Caco-2 (cell line): ENCODE data around the gene KNDC1. TPM values are rescaled to one million over a fixed set of nuclear protein-coding genes. Genes with fewer than 3 reads are reported as not detected.

Experiments used
- BruUV-seq: library from RNA; stranded (reverse); fragments of 400-500 nt; replicated peaks from 2 replicates; lab custom pipeline; 2021; lab: Mats Ljungman, UMichigan
- CTCF ChIA-PET: fragments of 300-600 bp; sonication (Branson Sonifier 250); formaldehyde crosslinking; loops from one replicate; lab custom pipeline; 2022; ENCODE audit warnings: antibody characterized with exemption; lab: Charles Lee
- POLR2A ChIA-PET: fragments of 300-600 bp; sonication (Branson Sonifier 250); formaldehyde crosslinking; loops from one replicate; lab custom pipeline; 2022; ENCODE audit warnings: antibody characterized with exemption; lab: Charles Lee
- DNase-seq, 2 experiments: peaks; one replicate each; pipeline versions ENCODE4 v3.0.0 to v3.0.0-alpha.2; 2020 to 2022
- H3K27me3 ChIP-seq: replicated peaks from 2 replicates; pipeline ENCODE4 v1.6.0; 2011; ENCODE audit warnings: low read length; ENCODE audit not compliant: control insufficient read depth, insufficient read depth
- H3K36me3 ChIP-seq: 2 replicates; pipeline ENCODE4 v1.5.1; 2011; ENCODE audit warnings: low read length; ENCODE audit not compliant: control insufficient read depth, insufficient read depth
- H3K4me1 ChIP-seq: fragments of 250-450 bp; sonication (Bioruptor Pico); 2 replicates; pipeline ENCODE4 v1.5.1; 2020; ENCODE audit warnings: mild to moderate bottlenecking
- H3K4me3 ChIP-seq: 2 replicates; pipeline ENCODE4 v1.5.1; 2011; ENCODE audit warnings: low read depth, mild to moderate bottlenecking, control low read depth, low read length
- H3K9me3 ChIP-seq: fragments of 250-450 bp; sonication (Bioruptor Pico); 2 replicates; pipeline ENCODE4 v1.5.1; 2020; ENCODE audit warnings: mild to moderate bottlenecking, moderate library complexity
- H3K27ac Mint-ChIP-seq: one replicate; pipeline ENCODE4 v1.8.0; 2022; ENCODE audit warnings: mixed read lengths; ENCODE audit not compliant: unreplicated experiment
- H3K27me3 Mint-ChIP-seq: one replicate; pipeline ENCODE4 v1.8.0; 2022; ENCODE audit warnings: mixed read lengths; ENCODE audit not compliant: insufficient read depth, unreplicated experiment
- H3K36me3 Mint-ChIP-seq: one replicate; pipeline ENCODE4 v1.8.0; 2022; ENCODE audit warnings: mild to moderate bottlenecking, mixed read lengths; ENCODE audit not compliant: insufficient read depth, unreplicated experiment
- H3K4me1 Mint-ChIP-seq: one replicate; pipeline ENCODE4 v1.8.0; 2022; ENCODE audit warnings: low read depth, mixed read lengths; ENCODE audit not compliant: unreplicated experiment
- H3K4me3 Mint-ChIP-seq: one replicate; pipeline ENCODE4 v1.8.0; 2022; ENCODE audit warnings: mild to moderate bottlenecking, moderate library complexity, mixed read lengths; ENCODE audit not compliant: unreplicated experiment
- H3K9me3 Mint-ChIP-seq: one replicate; pipeline ENCODE4 v1.8.0; 2022; ENCODE audit warnings: mixed read lengths; ENCODE audit not compliant: unreplicated experiment
- CTCF ChIP-seq, 2 experiments: fragments of 200-600 bp in 1 of 2; IDR thresholded peaks; 1 replicate in 1 of 2; 2 replicates in 1 of 2; pipeline versions ENCODE4 v1.5.1 to v1.8.0; 2011 to 2022; ENCODE audit warnings: antibody characterized with exemption in 1 of 2, control low read depth in 1 of 2, inconsistent platforms in 1 of 2, low read depth in 1 of 2, low read length in 1 of 2, mild to moderate bottlenecking in 1 of 2, moderate library complexity in 1 of 2; ENCODE audit not compliant: insufficient read depth in 1 of 2, severe bottlenecking in 1 of 2, unreplicated experiment in 1 of 2
- intact Hi-C: fragments of 100-400 bp; cut with micrococcal nuclease; formaldehyde crosslinking; loops from one replicate; pipeline ENCODE4 v1.10.0; 2022; ENCODE audit not compliant: unreplicated experiment
- total RNA-seq: library from RNA; stranded (reverse); gene quantifications from 2 replicates; pipeline ENCODE4 v1.2.3, GENCODE V29; 2022

Gene KNDC1
- total RNA-seq, 1 experiment from 2014 or later = 3.2 TPM

- Mint-ChIP-seq H3K27me3 (no peaks in the 10 kb centered on the region), H3K4me1 (peaks cover 18% of the 10 kb centered on the region), H3K36me3 (peaks cover 11% of the 10 kb centered on the region), H3K27ac (no peak overlapping the region), H3K9me3 (no peaks in the 10 kb centered on the region), H3K4me3 (peak overlapping the region; percentile 64)
- DNase-seq = no peak
- TF ChIP-seq CTCF (IDR thresholded peaks at IDR 0.05; ENCODE audit: insufficient read depth in 1 of 2, low read depth in 1 of 2, low read length in 1 of 2, severe bottlenecking in 1 of 2, unreplicated experiment in 1 of 2) = no peak
- H3K9me3 ChIP-seq = no peaks in the 10 kb centered on the region
- CTCF ChIA-PET = no interaction called here
- POLR2A ChIA-PET = no interaction called here
- H3K36me3 ChIP-seq = no peaks in the 10 kb centered on the region
- intact Hi-C loops = no loop called here
- H3K4me3 ChIP-seq = no peak overlapping the region
- BruUV-seq = no TSS peak
- H3K4me1 ChIP-seq = peaks cover 28% of the 10 kb centered on the region
- H3K27me3 ChIP-seq = no peaks in the 10 kb centered on the region
Measured at GRCh38 chr10:133259602-133259989, 99.6 kb downstream of the KNDC1 start.

GRCh38 chr10:133260895-133261725 is 101.1 kb downstream of the KNDC1 start:
- H3K27me3 ChIP-seq = no peaks in the 10 kb centered on the region
- CTCF ChIA-PET = interaction anchor here (0.6 to 1.1 kb wide), 3 partner anchors 9 to 17 kb away, joined by 3 to 5 read pairs (median 5); no protein-coding TSS in a partner anchor
- H3K9me3 Mint-ChIP-seq = no peaks in the 10 kb centered on the region
- peak overlapping the region; percentile 73 for H3K27ac Mint-ChIP-seq
- intact Hi-C loops = loop anchor here (5.0 kb wide), 1 partner anchor 46 kb away; the partner anchor contains the start of genes TUBGCP2 and ZNF511
- no peaks in the 10 kb centered on the region for H3K9me3 ChIP-seq
- H3K4me3 Mint-ChIP-seq = peak overlapping the region; percentile 64
- POLR2A ChIA-PET = interaction anchor here (0.6 kb wide), 1 partner anchor 15 kb away, joined by 7 read pairs; no protein-coding TSS in a partner anchor
- H3K36me3 Mint-ChIP-seq = peaks cover 11% of the 10 kb centered on the region
- TSS peak; percentile 42 for BruUV-seq
- DNase-seq = peak; percentile 65 to 71
- TF ChIP-seq CTCF (IDR thresholded peaks at IDR 0.05; ENCODE audit: insufficient read depth in 1 of 2, low read depth in 1 of 2, low read length in 1 of 2, severe bottlenecking in 1 of 2, unreplicated experiment in 1 of 2) = no peak
- H3K4me3 ChIP-seq = peak overlapping the region; percentile 47
- H3K27me3 Mint-ChIP-seq = no peaks in the 10 kb centered on the region
- no peaks in the 10 kb centered on the region for H3K36me3 ChIP-seq
- peaks cover 28% of the 10 kb centered on the region for H3K4me1 ChIP-seq
- peaks cover 18% of the 10 kb centered on the region for H3K4me1 Mint-ChIP-seq

- H3K4me1 Mint-ChIP-seq = peaks cover 18% of the 10 kb centered on the region
- H3K27ac Mint-ChIP-seq = no peak overlapping the region
- POLR2A ChIA-PET = no interaction called here
- no TSS peak for BruUV-seq
- Histone ChIP-seq H3K4me3 (peak overlapping the region; percentile 47), H3K4me1 (peaks cover 28% of the 10 kb centered on the region), H3K9me3 (no peaks in the 10 kb centered on the region), H3K36me3 (no peaks in the 10 kb centered on the region), H3K27me3 (no peaks in the 10 kb centered on the region)
- CTCF ChIA-PET = interaction anchor here (0.6 to 1.1 kb wide), 2 partner anchors 10 to 16 kb away, joined by 3 to 5 read pairs; no protein-coding TSS in a partner anchor
- H3K36me3 Mint-ChIP-seq = peaks cover 11% of the 10 kb centered on the region
- peak overlapping the region; percentile 64 for H3K4me3 Mint-ChIP-seq
- peak; percentile 90 to 91 for DNase-seq
- intact Hi-C loops = loop anchor here (5.0 kb wide), 1 partner anchor 45 kb away; the partner anchor contains the start of genes TUBGCP2 and ZNF511
- no peaks in the 10 kb centered on the region for H3K9me3 Mint-ChIP-seq
- no peak for TF ChIP-seq CTCF (IDR thresholded peaks at IDR 0.05; ENCODE audit: insufficient read depth in 1 of 2, low read depth in 1 of 2, low read length in 1 of 2, severe bottlenecking in 1 of 2, unreplicated experiment in 1 of 2)
- no peaks in the 10 kb centered on the region for H3K27me3 Mint-ChIP-seq
Measured at GRCh38 chr10:133261726-133262325, 101.8 kb downstream of the KNDC1 start.
